T-helper 2 cell (primary cell): ENCODE results near the gene LRFN2.

Experiments used
- DNase-seq, 5 experiments: peaks; one replicate each; pipeline versions ENCODE4 v3.0.0 to v3.0.0-alpha.2; 2012 to 2022

Gene LRFN2

DNA sequence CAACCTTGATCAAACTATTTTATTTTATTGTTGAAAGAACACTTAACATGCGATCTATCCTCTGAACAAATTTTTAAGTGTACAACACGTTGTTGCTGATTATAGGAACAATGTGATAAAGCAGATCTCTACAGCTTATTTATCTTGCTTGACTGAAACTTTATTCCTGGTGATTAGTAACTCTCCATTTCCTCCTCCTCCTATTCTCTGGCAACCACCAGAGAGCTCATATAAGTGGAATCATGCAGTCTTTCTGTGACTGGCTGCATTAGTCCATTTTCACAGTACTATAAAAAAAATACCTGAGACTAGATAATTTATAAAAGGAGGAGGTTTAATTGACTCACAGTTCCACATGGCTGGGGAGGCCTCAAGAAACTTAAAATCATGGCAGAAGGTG is 218.1 kb downstream of the LRFN2 start:
- DNase-seq, result no peak

DNA sequence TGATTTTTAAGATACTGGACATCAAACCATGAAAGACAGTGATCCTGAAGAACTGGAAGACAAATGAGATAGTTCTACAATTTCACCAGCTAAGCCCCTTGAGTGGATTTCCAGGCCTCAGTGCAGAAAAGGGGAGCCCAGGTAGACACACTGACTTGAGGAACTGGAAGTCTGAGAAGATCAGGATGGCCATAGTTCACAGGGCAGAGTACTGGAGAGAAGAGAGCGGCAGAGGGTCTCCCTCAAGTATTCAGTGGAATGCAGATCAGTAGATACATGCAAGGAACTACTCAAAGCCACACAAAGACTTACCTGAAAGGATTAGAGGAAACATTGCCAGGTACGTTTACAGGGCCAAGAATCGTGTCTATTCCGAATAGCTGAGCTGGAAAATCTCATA is 224.3 kb downstream of the LRFN2 start:
- no peak for DNase-seq

DNA sequence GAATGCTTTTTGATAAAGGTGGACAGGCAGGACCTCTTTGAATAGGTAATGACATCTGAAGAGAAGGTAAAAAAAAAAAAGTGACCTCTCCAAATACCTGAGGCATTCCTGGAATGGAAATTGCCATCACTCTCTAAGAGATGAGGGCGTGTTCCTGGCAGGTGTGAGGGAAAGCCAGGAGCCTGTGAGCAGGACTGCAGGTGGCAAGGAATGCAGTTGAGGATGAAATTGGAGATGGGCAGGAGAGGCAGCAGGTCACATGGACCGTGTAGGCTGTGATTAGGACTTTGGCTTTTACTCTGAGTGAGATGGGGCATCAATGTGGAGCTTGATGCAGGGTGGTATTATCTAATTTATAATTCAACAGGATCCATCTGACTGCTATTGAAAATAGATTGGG is 227.4 kb downstream of the LRFN2 start:
- DNase-seq, result no peak

DNA sequence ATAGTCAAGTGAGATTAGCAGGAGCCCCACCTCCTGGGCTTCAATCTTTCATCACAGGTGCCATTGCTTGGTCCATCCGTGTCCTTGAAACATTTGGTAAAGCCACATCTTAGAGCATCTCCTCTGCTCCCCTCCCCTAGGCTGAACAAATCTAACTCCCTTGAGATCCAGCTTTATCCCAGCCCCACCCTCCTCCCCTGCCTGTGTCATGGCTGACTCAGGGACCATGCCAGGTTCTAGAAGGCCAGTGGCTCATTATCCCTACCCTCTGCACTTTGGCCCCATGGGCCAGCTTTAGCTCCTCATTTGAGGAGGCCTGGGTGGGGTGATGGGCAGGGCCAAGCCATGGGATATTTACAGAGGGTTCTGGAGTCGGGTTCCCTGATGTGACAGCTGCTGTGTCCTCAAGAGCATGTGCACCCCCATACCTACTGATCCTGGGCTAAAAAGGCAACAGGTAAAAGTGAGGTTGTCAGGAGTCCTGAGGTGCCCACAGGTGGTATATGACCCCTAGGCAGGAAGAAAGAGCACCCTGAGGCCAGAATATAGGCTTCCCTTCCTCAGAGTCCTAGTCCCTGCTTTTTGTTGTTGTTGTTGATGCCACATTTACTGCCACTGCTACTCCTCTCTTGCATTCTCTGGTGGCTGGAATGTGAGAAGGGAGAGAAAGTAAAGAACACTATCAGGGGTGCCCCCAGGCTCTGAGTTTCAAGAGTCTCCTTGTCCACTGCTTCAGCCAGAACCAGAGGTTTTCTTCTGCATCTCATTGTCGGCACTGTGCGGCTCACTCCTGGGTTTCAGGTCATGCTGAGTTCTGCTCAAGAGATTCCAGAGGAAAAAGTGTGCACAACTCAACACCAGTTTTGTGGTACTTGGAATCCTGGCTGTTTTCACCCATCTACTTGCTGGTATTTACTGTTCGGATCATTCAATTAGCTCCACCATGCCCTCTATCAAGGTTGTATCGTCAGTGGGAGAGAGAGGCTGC is 228.4 kb downstream of the LRFN2 start:
- no peak for DNase-seq

DNA sequence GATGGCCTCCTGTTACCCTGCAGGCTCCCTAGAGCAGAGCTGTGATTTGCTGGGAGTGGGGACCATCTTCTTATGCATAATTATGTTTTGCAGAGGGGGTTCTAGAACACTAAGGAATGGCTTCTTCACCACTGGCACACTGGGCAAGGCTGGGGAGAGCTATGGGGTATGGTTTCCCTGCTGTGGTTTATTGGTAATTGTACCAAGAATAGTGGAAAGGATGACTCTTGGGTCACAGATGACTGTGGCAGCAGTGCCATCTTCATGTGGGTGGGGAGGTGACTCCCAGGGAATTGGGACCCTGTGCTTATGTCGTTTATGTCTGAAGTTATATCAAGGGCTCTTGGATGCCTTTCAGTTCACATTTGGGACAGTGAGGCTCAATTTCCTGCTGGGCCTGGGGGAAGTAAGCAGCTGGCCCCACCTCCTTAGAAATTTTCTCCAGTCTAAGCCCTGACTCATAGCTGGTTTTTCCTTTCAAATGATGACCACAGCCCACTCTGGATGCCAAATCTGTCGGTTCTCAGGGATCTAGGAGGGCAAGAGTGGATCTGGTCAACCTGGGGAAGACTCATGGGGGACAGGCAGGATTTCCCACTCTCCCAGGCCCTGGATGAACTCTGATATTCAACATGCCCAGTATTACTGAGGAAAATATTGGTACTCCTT is 230.8 kb downstream of the LRFN2 start:
- no peak for DNase-seq

DNA sequence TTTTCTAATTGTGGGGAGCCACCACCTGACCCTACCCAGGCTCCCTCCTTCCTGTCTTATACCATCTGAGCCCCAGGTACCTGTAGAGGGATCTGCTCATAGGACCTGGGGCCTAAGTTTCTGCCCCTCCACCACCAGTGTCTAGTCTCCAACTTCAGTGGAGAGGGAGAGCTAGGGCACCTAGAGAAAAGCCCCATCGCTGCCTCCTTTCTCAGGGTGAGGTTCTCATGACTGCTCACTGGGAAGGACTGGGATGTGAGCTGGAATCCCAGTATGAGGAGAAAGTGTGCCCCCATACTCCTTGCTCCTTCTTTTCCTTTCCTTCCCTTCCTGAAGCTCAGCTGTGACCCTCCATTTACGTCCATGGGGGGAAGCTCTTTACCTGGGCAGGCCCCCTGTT is 231.6 kb downstream of the LRFN2 start:
- no peak for DNase-seq

DNA sequence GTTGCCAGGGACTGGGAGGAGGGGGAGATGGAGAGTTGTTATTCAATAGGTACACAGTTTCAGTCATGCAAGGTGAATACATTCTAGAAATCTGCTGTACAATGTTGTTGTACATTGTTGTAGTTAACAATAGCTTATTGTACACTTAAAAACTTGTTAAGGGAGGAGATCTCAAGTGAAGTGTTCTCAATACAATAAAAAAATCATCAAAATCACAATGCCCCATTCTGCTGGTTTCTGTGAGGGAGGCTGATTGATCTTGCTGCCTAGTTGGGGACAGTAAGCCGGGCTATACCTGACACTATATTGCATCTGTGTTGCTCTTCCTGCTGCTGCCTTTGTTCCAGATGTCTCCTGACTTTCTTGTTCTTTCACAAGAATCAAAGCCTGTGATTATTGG is 232.1 kb downstream of the LRFN2 start:
- DNase-seq, result no peak

DNA sequence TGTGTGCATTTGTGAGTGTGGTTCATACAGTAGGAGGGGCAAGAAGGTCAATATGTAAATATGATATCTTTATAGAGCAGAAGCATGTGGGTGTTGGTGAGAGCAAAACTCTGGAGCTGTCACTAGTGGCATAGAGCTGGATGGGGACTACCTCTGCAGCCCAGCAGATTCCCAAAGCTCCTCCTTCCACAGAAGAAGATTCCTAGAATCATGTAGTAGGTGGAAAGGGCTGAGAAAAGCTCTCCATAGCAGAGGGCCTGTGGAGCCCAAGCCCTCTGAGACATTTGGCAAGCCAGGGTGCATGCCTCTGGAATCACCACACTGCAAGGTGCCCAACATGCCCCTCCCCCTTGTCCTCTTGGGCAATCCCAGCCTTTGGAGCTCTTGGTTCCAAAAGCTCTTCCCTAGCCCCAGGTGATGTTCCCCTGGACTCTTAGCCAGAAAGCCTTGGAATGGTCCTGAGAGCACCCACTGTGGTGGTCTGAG is 233.2 kb downstream of the LRFN2 start:
- DNase-seq, result no peak

DNA sequence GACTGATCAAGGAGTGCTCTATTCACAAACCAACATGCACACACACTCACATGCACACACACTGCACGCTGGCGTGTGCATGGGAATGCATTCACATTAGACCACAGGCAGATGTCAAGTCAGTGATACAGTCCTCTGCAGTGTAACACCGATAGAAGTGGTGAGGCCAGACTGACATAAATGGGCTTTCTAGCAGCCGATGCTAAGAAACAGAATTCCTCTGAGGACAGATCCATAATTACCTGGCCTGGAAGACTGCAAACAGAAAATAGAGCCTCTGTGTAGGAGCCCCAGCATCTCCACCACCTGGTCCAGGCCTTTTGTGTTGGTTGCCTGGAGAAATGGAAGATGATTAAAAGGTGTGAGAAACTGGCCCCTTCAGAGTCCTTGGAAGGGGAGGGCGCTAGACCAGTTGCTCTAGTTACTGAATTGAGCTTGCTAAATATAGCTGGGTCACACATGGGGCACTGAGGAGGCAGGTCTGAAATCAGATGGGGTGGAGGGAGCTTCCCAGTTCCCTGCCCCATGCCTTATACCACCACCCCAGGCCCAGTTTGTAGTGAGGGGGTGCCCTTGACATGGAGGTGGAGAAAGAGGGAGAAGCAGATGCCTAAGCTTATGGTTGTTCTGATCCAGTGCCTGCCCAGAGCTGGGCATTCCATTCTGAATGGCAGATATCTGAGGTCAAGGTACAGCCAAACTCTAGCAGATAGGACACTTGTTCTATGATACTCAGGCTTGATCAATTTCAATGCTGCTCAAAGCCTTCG is 233.8 kb downstream of the LRFN2 start:
- DNase-seq, result no peak

DNA sequence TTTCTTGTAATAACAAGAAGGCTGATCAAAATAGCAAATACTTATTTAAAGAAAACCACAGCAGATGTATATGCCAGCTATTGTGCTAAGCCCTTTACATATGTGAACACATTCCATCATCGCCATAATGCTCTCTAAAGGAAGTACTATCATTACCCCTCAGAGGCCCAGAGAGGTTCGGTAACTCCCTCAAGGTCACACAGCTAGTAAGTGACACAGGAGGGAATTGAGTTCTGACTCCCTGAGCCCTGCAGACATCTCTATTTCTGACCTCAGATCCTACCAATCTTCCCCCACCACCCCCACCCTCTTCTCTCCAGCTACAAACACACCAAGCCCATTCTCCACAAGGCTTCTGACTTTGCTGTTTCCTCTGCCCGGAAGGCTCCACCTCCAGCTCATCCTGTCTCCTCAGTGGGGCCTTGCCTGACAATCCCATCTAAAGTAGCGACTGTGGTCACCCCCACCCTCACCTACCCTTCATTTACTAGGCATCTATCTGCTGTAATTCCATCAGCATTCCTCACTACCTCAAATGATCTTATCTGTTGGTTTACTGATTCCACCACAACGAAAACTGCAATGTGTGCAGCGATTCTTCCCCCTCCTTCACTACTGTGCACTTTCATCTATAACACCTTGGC is 234.5 kb downstream of the LRFN2 start:
- no peak for DNase-seq

DNA sequence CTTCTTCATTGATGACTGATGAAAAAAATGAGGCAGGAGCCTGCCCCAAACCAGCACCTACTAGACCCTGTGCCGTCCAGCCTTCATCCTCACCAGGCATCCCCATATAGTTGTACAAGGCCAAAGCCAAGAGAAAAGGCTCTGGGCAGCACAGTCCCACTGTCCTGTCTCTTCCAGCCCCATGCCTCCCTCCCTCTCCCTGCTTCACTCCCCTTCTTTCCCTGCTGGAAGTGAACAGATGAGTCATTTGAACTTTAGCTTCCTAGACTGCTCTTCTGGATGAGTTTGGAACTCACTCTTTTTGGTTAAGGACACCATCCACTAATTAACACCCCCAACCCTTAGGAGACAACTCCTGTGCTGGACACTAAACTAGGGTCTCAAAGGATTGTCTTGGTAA is 235.2 kb downstream of the LRFN2 start:
- no peak for DNase-seq

DNA sequence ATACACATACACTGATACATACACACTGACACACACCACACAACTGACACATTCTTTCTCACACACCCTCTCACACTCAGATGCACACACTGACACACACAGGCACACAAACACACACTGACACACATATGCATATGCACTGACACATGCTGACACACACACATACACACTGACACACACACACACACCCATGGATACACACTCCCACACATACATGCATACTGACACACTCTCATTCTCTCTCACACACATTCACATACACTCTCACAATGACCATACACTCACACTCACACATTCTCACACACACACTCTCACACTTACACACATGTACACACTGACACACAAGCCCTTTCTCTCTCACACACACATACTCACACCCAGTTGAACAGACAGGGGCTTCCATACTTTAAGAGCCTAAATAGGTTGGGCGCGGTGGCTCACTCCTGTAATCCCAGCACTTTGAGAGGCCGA is 236.4 kb downstream of the LRFN2 start:
- no peak for DNase-seq

DNA sequence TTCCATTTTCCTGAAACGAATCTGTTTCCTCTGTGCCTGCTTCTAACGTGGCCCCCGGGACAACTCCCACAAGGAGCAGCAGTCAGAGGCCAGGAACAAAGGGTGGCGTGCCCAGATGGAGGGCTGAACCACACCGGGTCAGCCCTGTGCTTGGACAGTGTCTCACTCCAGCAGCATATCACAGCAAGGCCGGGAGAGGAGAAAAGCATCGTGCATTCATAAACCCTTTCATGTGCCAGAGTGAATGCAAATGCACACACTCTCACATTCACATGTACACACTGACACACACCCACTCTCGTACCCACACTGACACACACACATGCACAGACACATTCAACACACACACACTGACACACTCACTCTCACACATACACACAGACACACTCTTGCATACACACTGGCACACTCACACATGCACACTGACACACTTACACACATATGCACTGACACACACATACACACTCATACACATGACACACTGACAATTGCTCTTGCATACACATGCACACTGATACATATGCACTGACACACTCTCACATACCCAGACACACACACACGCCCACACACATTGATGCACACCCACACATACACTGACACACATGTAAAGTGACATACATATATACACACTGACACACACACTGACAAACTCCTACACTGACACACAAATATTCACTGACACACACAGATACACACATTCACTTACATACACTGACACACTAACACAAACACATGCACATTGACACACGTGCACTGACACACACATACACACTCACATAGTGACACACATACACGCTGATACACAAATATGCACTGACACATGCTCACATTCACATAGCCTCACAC is 237.0 kb downstream of the LRFN2 start:
- no peak for DNase-seq

DNA sequence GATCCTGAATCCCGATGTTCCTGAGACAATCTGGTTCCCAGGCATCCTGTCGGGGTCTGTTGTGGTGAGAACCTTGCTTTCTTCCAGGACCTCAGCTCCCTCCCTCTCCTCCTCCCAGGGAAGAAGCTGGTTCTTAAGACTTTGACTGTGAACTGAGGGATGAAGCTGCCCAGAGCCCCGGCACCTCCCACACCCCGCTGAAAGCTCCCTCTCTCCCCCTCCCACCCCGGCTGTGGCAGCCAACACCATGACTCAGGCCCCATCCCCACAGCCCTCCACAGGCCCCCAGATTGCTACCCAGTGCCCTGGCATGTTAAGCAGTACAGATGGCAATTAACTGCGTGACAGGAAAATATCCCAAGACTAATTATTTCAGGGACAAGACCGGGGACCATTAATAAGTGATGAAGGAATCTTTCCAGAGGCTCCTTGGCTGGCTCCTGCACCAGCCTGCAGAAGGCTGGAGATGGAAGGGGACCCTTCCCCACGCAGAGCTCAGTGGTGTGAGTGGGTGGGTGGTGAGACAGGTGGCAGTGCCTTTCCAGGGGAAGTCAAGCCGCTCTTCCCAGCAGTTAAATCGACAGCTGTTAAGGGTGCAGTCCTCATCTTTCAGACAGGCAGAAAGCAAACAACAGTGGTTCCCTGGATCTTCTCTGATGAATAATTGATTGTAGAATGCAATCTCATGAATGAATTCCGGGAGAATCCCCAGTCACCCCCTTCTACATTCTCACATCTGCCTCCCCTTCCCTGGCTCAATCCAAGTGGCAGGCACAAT is 237.9 kb downstream of the LRFN2 start:
- DNase-seq, result no peak

DNA sequence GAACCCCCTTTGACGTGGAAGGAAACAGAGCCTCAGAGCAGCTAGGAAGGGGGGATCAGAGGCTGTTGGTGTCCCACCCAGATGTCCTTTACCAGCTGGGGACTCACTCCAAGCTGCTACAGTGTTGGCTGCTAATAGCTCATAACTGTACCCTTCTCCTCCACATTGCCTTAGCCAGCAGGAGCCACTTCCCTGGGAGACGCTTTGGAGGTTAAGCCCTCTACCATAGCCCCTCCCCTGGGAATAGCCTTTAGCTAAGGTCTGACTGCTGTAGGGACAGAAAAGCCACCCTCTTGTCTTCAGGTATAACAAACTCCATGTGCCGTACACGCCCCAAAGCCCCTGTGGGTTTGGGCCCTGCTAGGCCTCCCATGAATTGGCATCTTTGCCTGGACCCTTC is 238.6 kb downstream of the LRFN2 start:
- no peak for DNase-seq

DNA sequence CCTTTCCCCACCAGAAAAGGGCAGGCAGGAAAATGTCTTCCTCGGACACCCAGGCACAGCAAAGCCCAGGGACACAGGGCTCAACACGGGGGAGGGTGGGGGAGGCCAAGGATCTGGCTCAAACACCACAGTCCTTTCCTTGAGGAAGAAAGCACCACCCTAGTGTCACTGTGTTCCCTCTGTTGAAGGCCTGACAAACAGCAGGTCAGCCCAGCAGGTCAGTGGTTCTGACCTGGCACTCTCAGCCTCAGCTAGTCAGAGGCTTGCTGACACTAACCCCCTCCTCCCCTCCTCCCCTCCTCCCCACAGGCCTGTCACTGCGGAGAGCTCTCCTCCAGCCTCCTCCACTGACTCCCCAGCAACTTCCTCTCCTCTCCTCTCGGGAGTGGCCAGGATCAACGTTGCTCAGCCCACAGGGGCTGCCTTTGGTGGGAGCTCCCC is 239.6 kb downstream of the LRFN2 start:
- no peak for DNase-seq

DNA sequence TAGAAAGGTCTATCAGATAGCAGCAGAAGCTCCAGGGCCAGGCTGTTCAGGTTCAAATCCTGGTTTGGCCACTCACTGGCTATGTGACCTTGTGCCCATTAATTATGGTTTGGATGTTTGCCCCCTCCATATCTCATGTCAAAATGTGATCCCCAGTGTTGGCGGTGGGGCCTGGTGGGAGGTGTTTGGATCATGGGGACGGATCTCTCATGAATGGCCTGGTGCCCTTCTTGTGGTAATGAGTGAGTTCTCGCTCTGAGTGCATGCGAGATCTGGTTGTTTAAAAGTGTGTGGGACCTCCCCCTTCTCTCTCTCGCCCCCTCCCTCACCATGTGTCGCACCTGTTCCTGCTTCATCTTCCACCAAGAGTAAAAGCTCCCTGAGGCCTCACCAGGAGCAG is 240.9 kb downstream of the LRFN2 start:
- DNase-seq, result no peak

DNA sequence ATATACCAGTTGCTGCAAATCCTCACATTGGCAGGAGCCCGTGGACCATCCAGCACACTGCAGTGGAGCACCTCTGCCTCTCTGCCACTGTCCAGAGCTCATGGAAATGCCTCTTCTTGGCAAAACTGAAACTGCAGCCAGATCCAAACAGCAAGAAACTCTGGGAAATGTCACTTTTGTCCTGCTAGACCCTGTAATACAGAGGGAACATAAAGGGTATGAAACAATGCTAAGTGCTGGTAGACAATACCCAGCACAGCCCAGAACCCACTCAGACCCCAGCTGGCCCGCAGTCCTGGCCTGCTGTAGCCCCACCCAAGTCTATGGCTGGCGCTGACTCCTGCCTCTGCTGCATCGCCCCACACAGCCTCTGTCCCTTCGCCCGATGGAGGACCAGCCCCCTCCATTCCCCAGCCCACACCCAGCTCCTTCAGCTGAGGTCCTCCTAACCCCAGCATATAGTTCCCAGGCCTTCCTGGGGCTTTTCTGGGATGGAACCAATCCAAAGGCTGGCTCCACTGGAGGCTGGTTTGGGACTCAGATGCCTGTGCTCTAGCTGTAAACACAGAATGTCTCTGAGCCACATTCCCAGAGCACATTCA is 242.5 kb downstream of the LRFN2 start:
- no peak for DNase-seq

DNA sequence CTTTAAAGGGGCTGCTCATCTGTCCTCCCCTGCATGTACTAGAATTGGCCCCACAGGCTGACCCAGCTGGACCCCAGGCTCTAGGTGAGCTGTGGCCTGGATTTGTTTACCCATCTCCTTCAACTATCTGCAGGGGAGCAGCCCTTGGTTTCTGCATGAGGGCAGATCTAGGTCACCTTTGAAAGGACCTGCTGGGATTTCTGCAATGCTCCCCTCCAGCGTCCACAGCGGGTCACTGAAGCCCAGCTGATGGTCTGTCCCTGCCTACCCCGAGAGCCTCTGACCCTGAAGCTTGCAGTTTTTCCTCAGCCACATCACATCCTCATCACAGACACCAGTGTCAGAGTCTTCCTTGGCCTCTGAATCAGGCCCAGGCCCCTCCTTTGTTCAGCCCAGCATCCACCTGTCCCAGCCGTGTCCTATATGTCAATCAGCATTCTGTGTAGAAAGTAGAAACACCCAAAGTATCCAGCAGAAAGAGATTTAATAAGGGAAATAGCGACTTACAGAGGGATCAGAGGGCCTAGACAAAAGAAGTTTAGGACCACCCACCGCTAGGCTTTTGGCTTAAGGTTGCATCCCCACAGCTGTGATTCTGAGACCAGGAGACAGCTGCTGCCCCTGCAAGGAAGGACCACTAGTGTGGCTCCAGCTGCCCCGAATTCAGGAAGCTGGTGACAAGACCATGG is 243.1 kb downstream of the LRFN2 start:
- no peak for DNase-seq
